Metanephros (tissue), 1 donor: ENCODE measurements around the gene FBLN7. TPM values are rescaled to one million over a fixed set of nuclear protein-coding genes. Genes with fewer than 3 reads are reported as not detected.

ENCODE experiments used
- total RNA-seq: library from RNA; depleted of rRNA; stranded (reverse); fragments of >200 nt; gene quantifications from one replicate; pipeline ENCODE4 v1.2.3, GENCODE V29; 2014

FBLN7 gene, protein sequence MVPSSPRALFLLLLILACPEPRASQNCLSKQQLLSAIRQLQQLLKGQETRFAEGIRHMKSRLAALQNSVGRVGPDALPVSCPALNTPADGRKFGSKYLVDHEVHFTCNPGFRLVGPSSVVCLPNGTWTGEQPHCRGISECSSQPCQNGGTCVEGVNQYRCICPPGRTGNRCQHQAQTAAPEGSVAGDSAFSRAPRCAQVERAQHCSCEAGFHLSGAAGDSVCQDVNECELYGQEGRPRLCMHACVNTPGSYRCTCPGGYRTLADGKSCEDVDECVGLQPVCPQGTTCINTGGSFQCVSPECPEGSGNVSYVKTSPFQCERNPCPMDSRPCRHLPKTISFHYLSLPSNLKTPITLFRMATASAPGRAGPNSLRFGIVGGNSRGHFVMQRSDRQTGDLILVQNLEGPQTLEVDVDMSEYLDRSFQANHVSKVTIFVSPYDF
- total RNA-seq, result 12.6 TPM

DNA sequence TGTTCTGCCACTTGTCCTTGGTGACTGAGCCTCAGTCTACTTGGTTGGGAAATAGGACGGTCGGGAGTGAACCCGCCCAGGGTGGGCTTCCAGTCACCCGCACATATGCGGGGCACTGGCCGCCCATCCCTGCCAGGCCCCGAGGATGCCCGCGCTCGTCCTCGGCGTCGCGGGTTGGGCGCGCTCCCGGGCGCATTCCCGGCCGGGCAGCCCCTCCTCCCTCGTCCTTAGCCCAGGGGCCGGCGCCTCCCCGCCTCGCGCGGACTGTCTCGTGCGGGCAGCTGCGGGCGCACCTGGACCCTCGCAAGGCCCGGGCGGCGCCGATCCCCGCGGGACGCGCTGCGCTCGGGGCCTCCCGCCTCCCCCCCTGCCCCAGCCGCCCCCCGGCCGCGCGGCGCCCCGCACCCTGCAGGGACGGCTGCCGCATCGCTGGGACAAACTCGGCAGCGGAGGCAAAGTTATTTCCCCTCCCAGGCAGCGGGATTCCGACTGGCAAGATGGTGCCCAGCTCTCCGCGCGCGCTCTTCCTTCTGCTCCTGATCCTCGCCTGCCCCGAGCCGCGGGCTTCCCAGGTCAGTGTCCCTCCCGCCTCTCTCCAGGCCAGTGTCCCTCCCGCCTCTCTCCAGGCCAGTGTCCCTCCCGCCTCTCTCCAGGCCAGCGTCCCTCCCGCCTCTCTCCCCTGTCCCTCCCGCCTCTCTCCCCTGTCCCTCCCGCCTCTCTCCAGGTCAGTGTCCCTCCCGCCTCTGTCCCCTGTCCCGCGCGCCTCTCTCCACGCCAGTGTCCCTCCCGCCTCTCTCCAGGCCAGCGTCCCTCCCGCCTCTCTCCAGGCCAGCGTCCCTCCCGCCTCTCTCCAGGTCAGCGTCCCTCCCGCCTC lies at the start of gene FBLN7:
TSS of gene FBLN7 (plus strand) at position 227 of the 874 bp plus-strand sequence. CDS start at position 498, 271 bp downstream.

Other genes with a start within 250 kb of the FBLN7 start
- 17.3 TPM for gene MERTK, start 239.8 kb upstream of the FBLN7 start, total RNA-seq
- gene TMEM87B, start 83.1 kb upstream of the FBLN7 start, total RNA-seq, result 15.0 TPM
- 15.4 TPM for gene ZC3H8, start 116.7 kb downstream of the FBLN7 start, total RNA-seq
- 12.8 TPM for gene ZC3H6, start 137.2 kb downstream of the FBLN7 start, total RNA-seq